Stimulated activated CD4-positive, alpha-beta T cell treated with anti-CD3 and anti-CD28 coated beads, Interleukin-4, amount 100 ng/mL, for 48 hours (primary cell): ENCODE results near the gene FMN2.
"Not testable (repeated sequence)": the region's sequence is repeated elsewhere in the genome, so short reads cannot be mapped to it uniquely, and the experiment has no call there.

Experiments
- DNase-seq, 2 donors: peaks; one replicate each; pipeline ENCODE4 v3.0.0-alpha.2; 2020; ENCODE audit warnings: low read depth in 2 of 2

FMN2 gene

DNA sequence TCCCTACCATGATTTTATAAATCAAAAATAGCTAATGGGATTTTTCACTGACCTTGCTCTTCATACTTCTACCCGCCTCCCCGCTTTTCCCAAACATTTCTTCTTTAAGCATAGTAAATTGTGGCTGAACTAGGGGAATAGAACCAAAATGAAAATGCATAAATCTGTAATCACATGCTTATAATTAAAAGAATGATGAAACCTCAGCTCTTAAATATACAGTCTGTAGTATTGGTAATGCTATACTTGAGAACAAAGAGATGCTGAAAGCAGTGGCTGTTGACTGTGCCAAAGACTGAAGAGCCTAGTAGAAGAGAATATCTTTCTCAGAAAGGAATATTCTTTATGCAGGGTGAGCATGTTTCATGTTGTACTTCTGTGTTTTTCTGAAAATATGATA, 271.1 kb downstream of the FMN2 start:
- DNase-seq = no peak

DNA sequence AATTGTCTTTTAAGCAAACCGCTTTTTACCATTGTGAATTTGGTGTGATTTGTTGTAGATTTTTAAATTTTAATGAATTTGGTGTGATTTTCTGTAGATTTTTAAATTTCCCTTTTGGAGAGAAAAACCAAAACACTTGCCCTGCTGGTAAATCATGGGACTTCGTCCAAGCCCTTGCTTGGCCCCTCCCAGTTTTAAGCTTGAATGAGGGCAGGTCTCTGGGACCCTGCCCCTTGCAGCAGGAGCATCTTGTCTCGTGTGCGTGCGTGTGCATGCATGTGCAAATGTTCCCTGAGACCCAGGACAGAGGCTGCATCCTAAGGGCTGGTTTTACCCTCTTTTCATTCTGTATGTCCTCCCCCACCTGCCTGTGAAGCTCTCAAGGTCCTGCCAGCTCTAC, 271.6 kb downstream of the FMN2 start:
- no peak for DNase-seq

DNA sequence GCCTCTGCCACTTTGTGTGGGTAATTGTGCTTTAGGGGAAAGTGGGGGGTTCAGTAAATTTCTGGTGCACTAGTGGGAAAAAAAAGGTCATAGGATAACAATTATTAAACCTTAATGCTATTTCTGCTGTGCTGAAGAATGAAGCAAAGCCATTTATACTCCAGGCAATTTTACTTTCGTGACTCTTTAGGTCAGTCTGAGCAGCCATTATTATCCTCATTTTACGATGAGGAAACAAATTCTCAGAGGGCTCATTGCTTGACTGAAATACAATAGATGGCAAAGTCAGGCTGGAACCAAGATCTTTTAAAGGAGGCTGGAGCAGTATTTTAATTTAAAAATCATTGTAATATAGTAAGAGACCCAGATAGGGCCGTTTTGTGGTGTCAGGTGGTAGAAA, 272.2 kb downstream of the FMN2 start:
- no peak for DNase-seq

DNA sequence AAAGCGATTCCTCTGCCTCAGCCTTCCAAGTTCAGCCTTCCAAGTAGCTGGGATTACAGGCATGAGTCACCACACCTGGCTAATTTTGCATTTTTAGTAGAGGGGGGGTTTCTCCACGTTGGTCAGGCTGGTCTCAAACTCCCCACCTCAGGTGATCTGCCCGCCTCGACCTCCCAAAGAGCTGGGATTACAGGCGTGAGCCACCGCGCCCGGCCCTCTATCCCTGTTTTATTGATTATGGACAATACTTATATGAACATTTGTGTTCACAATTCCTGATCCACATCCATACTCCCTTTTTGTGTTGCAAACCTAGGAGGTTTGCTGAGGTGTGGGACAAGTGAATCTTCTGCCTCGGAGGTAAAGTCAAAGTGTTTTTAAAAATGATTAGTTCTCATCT, 275.0 kb downstream of the FMN2 start:
- no peak for DNase-seq

DNA sequence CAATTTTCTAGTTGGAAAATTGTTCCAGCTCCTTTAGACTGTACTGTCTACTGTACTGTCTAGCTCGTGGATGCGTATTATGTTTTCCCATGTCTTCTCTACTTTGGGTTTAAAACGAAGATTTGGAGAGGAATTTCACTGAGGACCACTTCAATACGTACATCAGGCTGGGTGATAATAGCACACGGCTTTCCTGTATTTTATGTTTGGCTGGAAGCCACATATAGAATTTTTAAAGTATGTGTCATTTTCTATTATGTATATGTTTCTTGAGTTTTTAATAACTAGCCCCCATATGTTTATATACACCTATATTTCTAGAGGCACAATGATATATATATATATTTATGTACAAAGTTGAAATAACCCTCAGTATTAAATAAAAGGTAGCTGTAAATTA, 293.9 kb downstream of the FMN2 start:
- no peak for DNase-seq

DNA sequence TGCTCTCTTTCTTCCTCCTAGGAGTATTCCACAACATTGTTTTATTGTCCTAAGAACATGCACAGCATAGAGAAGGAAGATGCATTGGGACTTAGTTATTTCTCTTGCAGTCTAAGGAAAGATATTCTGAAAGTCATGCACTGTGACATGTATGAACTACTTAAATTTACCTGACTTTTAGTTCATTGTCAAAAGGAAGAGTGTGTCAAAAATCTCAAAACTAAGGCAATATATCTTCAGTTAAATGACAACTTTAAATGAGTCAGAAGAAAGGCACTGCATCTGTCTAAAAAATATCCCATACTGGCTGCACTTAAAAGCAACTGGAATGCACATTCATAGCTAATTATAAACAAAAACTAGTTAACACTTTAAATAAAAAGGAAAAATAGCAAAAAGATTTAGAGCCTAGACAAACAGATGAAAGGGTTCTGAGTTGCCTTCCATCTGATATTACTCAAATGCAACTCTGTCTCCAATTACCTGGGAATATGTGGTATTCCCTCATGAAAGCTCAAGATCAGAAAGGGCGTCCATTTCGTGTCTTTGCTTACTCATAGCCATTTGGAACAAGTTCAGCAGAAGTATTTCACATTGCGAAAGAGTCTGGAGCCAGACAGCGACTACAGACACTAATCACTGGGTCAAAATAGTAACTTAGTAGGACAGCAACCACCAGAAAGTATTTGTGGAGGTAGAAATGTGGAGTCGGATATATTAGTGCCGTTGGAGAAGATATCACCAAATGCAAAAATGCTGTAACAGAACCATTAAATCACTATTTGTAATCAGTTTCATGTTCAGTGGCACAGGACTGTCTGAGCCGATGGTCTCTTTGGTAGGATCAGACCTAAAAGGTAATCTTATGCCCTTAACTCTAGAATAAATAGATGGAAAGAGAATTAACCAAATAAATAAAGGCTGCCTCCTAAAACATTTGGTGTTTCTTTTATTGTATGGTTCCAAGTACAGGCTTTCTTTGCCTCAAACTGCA, 294.6 kb downstream of the FMN2 start:
- DNase-seq = no peak

DNA sequence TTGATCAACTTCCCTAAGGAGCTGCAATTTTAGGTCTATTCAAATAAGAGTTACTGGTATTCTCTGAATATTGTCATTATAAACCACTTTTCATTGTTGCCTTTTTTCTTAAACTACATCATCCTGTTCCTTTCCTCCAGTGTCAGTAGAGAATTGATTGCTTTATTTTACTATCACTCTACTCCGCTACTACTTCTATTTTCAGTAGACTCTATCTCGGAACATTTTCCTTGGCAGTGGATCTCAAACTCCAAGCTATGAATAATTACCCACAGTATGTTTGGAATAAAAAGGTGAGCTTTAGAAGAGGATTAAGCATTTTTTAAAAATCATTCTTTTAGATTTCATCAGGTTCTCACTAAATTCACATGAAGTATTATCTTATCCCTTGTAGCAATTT, 295.4 kb downstream of the FMN2 start:
- DNase-seq = no peak

DNA sequence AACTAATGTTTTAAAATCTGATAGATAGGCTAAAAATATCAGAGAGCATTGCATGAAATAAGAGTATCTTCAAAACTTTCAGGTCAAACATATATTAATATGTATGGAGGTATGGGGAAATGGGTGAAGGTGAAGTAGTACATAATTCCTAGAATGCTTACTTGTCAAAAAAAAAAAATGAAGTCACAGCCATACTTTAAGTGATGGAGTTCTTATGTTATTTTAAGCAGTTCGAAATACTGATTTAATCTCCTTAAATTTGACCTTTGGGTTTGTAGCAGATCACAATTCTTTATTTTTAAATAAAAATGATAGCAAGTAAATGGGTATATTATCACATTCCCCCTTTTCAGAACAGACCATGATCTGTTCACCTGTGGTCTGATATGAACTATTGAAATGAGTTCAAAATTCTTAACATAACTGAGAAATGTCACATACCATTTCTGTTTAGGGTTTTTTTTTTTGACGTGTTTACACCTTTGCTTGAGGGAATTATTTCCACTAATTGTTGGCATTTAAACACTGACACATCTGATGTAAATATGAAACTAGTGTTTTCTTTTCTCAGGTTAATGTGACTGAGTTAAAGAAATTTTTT, 300.1 kb downstream of the FMN2 start:
- DNase-seq = no peak

DNA sequence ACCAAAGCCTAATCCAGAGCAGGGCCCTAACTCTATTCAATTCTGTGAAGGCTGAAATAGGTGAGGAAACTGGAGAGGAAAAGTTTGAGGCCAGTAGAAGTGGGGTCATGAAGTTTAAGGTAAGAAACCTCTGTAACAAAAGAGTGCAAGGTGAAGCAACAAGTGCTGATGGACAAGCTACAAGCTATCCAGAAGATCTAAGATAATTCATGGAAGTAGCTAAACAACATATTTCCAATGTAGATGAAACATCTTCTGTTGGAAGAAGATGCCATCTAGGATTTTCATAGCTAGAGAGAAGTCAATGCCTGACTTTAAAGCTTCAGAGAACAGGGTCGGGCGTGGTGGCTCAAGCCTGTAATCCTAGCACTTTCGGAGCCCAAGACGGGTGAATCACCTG, 302.7 kb downstream of the FMN2 start:
- DNase-seq = no peak

DNA sequence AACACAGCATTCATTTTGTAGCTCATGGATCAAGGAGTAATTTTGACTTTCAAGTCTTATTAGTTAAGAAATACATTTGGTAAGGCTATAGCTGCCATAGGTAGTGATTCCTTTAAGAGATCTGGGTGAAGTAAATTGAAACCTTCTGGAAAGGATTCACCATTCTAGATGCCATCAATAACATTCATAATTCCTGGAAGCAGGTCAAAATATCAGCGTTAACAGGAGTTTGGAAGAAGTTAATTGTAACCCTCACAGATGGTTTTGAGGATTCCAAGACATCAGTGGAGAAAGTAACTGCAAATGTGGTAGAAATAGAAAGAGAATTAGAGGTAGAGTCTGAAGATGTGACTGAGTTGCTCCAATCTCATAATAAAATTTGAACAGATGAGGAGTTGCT, 303.7 kb downstream of the FMN2 start:
- DNase-seq = no peak

DNA sequence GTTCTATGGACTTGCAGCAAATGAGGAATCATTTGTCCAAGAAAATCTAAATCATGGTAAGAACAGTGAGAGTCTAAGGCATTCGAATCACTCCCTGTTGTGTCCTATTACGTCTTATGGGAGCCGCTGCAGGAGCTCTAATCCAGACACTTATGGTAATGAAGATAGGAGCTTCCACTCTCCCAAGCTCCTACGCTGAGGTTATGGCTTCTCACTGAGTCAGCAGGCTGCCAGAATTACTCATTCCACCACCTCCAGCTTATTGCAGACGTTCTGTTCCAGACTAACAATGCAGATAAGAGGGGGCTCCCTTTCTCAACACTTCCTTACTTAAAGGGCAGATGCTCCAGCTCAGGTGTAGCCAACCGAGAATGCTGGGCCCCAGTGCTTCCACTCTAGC, 307.7 kb downstream of the FMN2 start:
- no peak for DNase-seq

DNA sequence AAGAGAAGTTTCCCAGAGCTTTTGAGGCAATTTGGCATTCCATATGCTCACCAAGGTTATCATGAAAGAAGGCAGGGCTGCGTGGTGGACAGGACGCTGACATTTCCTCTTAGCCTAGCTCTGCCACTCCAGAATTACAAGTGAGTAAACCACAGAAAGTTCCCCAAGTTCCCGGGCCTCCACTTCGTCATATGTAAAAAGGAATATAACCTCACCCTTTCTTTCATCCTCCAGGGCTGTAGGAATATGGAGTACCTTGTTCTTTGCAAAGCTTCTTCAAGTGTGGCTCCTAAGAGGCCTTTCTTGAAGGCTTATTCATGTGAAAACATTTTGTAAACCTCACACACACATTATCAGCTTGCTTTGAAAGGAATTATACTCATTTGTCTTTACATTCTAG, 310.0 kb downstream of the FMN2 start:
- no peak for DNase-seq

DNA sequence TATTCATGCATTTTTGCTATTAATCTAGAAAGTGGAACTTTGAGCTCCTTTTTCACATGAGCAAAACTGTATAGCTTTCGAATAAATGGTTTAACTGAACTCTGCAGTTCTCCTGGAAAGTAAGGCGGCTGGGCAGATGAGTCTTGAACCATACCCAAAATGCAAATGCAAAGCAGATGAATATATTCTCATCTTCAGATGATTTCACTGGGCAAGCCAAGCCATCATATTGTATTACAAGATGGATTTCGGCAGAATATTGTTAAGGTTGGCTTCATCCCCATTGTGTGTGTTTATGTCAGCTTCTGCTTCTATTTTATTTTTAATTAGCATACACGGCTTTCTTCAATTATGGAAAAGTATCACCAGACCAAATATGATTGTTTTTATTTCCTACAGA, 310.6 kb downstream of the FMN2 start:
- no peak for DNase-seq

DNA sequence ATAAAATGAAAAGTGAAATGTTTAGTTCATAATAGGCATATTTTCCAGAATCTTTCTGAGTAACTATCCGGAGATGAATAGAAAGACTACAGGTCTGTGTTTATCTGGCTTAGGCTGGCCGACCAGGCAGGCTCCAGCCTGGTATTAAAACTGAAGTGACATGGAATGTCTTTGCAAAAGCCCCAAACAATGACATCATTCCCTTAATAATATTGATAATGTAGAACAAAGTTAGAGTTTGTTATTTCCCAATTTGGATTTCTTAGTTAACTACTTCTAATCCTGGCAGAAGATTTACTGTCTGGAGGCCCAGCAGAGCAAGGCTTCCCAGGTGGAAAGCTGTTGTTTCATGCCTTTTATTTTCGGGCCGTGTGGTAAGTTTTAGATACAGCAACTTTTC, 312.6 kb downstream of the FMN2 start:
- DNase-seq = no peak

DNA sequence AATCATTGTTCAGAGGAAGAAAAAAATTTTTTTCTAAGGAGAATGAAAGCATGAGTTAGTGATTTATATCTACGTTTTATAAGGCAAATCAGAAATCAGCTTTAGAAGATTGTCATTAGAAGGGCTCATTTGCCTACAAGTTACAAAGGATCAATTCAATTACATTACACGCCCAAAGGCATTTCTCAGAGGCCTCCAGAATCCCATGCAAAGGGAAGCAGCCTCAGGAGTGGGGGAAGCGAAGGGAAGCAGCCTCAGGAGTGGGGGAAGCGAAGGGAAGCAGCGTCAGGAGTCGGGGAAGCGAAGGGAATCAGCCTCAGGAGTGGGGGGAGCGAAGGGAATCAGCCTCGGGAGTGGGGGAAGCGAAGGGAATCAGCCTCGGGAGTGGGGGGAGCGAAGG, 314.1 kb downstream of the FMN2 start:
- no peak for DNase-seq

DNA sequence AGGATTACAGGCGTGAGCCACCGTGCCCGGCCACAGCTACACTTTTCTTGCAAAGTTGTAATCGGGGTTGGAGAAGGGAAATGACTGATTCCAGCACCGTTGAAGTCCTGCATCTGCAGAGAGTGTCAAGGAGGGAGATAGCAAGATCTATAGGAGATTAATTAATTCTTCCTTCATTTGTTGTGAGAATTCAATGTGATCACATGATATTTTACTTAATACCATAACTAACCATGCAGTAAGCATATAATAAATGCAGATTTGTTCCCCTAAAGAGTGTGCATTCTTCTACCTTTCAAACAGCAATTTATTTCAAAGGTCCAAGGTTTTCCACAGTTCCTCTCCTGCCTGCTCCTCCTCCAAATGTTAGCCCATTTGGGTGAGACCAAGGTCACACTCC, 315.7 kb downstream of the FMN2 start:
- no peak for DNase-seq

DNA sequence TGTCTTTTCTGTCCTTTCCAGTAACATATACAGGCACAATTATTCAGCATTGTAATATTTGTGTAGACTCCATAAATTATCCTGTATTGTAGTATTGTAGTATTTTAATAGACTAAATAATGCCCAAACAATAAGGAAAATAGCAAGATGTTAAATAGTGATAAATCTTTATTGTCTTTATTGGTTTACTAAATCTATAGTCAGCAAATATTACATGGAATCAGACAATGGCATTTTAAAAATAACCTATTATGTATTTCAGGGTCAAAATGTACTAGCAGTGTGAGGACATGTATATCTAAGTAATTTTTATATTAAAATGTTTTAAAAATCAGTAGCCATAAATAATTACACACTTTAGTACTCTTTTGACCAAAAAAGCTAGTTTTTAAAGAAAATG, 317.9 kb downstream of the FMN2 start:
- DNase-seq = no peak

DNA sequence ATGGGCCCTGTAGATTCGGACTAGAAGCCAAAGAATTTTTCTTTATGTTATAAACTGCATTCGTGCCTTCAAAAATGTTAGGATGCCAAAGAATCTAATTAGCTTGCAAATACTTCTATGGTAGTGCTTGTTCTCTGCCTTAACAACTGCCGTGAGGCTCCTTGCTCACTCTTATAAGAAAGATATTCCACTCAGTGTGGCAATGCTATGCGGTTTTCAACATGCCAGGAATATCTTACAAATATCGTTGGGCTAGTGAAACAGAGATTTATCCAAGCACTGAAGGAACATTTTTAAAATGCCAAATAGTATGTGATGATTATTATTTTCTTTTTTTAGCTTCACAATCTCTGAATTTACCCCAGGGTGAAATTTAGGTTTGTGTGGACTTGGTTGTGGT, 322.0 kb downstream of the FMN2 start:
- no peak for DNase-seq

DNA sequence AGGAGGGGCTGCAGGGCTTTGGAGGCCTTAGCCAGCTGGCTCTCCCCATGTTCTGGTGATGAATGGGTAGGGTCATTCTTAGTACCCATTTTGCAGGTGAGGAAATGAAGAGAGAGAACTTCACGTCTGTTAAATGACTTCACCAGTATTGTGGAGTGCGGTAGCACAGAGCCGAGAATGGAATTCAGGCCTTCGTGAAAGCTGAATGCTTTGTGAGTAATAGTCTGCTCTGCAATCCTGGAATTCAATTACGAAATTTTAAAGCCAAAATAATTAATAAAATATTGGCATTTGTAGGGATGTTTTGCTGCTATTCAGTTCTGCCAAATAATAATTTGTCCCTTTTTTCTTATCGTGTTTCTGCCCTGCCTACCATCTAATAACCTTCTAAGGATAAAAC, 322.6 kb downstream of the FMN2 start:
- no peak for DNase-seq

DNA sequence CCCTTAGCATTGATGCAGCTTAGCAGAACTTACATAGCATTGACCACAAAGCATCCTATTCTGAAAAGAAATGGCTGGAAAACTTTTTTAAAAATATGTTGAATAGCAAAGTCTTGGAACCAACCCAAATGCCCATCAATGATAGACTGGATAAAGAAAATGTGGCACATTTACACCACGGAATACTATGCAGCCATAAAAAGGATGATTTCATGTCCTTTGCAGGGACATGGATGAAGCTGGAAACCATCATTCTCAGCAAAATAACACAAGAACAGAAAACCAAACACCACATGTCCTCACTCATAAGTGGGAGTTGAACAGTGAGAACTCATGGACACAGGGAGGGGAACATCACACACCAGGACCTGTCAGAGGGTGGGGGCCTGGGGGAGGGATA, 323.3 kb downstream of the FMN2 start:
- DNase-seq = not testable (repeated sequence)

DNA sequence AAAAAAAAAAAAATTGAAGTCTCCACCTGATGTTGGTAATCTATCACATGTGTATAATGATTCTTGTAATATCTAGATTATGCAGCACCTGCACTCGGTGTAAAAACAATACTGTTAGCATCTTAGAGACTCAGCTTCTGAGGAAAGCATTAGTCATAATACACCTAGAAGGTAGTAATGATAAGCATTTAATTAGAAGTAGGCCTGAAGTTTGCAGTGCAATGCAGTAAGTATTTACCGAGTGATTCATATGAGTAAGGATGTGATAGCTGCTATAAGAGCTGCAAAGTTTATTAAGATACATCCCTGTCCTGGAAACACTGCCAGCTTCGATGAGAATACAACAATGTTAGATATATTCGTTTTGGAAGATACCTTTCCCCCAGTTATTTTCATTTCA, 323.8 kb downstream of the FMN2 start:
- DNase-seq = no peak

DNA sequence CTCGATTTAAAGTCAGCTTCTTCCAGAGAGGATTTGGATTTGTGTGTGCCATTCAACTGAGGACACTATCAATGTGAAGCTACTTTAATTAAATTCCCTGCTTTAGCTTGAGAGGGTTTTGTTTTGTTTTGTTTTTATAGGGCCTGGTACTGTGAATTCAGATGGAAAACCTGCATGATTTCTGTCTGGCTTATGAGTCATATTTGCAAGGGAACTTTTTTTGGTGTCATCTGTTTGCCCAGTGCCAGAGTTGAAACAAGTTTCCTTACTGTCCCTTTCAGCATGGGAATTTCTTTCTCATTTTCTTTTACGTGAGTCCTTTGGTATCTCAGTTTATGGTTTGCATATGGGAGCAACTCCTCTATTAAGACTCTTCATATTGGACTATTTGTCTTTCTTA, 325.6 kb downstream of the FMN2 start:
- DNase-seq = no peak

DNA sequence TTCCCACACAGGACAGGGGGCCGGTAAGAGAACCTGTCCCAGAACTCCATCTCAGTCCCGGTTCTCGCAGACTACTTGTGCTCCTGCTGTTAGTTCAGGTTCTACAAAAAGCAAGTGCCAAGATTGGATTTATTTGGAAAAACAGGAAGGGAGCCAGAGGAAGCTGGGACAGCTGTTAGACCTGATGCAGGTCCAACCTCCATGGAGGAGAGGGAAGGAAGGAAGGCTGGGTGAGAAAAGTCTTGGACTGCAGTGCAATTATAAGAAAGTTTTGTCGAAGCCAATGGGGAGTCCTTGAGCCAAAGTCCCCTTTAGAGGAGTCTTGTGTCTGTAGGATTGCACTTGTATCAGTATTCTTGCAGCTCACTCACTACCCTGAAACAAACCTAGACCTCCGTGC, 329.1 kb downstream of the FMN2 start:
- no peak for DNase-seq
